Lower leg skin (tissue), 4 donors: ENCODE data around the gene RASEF. TPM values are rescaled to one million over a fixed set of nuclear protein-coding genes. Genes with fewer than 3 reads are reported as not detected.

ENCODE experiments used
- DNase-seq, 2 donors: peaks; one replicate each; pipeline ENCODE4 v3.0.0-alpha.2; 2019; ENCODE audit warnings: low spot score in 2 of 2
- H3K4me3 ChIP-seq: fragments of 200-600 bp; sonication (generic); 2 replicates; pipeline ENCODE4 v1.5.1; 2017; ENCODE audit warnings: mild to moderate bottlenecking, low read depth; ENCODE audit not compliant: poor library complexity, severe bottlenecking
- CTCF ChIP-seq, 3 donors: fragments of 450-650 bp; IDR thresholded peaks; one replicate each; pipeline ENCODE4 v1.5.1; 2016; ENCODE audit warnings: antibody characterized with exemption in 3 of 3, mild to moderate bottlenecking in 3 of 3, moderate library complexity in 2 of 3
- POLR2A ChIP-seq, 2 donors: fragments of 450-650 bp; IDR thresholded peaks; one replicate each; pipeline ENCODE4 v1.6.1; 2016 to 2017; ENCODE audit warnings: antibody characterized with exemption in 2 of 2, mild to moderate bottlenecking in 1 of 2, moderate library complexity in 1 of 2
- WGBS, 2 donors: methylation state at CpG; one replicate each; pipeline ENCODE4 v1.1.5; 2018; 5-methylcytosine and 5-hydroxymethylcytosine counted together
- intact Hi-C: fragments of 100-400 bp; cut with DNase I; formaldehyde crosslinking; loops from one replicate; pipeline ENCODE4 v1.15.0; 2023; ENCODE audit warnings: low total_unique reads
- total RNA-seq, 4 donors: library from RNA; depleted of rRNA; stranded (reverse); fragments of >200 nt; gene quantifications; one replicate each; pipeline ENCODE4 v1.1.0, GENCODE V29; 2016

RASEF gene
- total RNA-seq, 4 donors from 2014 or later: 2.7 to 4.8 (median 3.3) TPM

DNA sequence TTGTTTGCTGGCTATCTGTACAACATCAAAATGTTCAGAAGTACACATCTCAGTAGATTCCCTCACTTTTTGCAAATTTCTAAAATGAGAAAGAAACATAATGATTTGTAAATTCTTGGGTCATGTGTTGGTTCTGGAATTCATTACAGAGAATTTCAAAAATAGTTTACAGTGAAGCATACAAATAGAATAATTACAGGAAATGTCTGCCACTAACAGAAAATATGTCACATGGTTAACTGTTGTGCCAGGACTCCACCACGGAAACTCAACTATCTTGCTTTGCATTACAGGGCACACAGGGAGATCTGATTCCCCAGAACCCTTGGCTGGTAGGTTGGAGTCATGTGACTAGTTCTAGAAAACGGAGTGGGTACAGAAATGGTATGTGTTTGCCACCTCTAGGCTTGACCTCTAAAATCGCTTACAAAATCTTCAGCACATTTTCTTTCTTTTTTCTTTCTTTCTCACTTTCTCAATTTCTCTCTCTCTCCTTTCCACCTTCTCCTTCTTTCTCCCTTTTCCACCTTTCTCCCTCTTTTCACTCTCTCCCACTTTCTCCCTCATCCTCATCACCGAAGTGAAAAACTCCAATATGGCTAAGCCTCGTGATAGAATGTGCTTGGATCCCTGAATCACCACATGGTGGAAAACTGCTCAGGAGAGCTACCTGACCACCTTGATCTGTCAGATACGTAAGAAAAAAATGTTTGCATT is 32.4 kb downstream of the RASEF start:
- WGBS, 2 donors: 50 to 64% methylated on average over 6 of the region's 6 CpGs
- TF ChIP-seq CTCF (IDR thresholded peaks at IDR 0.05) (no peak), POLR2A (IDR thresholded peaks at IDR 0.05) (no peak)
- H3K4me3 ChIP-seq: no peak overlapping the region
- DNase-seq: no peak
- intact Hi-C loops: no loop called here

GRCh38 chr9:83029531-83030137 is 33.3 kb downstream of the RASEF start:
- no peak for TF ChIP-seq CTCF (IDR thresholded peaks at IDR 0.05)
- TF ChIP-seq POLR2A (IDR thresholded peaks at IDR 0.05): no peak
- WGBS, 2 donors: 71 to 79% methylated on average over 7 of the region's 7 CpGs
- H3K4me3 ChIP-seq: no peak overlapping the region
- intact Hi-C loops: loop anchor here (10.0 kb wide), 1 partner anchor 105 kb away; no protein-coding TSS in a partner anchor
- DNase-seq: no peak

DNA sequence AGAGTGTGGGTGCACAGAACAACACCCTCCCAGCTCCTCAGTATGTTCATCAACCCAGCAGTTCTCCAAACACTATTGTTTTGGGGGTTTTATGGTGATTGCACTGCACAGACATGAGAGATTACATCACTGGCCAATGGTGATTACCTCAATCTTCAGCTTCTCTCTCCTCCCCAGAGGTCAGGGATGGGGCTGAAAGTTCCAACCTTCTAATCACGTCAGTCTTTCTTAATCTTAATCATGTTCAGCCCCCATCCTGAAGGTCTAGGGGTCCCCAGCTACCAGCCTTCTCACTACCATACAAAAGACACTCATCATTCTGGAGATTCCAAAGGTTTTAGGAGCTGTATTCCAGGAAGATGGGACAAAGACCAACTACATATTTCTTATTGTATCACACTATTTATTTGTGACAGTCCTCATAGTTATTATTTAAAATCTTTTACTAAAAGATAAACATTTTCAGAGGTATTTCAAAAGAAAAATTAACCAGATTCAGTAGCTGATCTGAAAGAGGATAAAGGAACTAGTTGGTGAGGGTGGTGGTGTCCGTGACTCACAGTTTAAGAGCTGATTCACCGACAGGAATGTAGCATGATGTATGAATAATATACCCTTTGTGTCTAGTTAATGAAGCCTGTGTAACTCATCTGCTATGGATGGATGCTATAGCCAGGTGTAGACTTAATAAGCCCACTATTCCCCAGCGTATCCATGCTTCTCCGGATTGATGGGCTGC is 35.6 kb downstream of the RASEF start:
- H3K4me3 ChIP-seq: no peak overlapping the region
- no peak for DNase-seq
- intact Hi-C loops: loop anchor here (10.0 kb wide), 1 partner anchor 103 kb away; no protein-coding TSS in a partner anchor
- no peak for TF ChIP-seq POLR2A (IDR thresholded peaks at IDR 0.05)
- TF ChIP-seq CTCF (IDR thresholded peaks at IDR 0.05): no peak
- 65 to 71% methylated on average over 5 of the region's 5 CpGs for WGBS, 2 donors

DNA sequence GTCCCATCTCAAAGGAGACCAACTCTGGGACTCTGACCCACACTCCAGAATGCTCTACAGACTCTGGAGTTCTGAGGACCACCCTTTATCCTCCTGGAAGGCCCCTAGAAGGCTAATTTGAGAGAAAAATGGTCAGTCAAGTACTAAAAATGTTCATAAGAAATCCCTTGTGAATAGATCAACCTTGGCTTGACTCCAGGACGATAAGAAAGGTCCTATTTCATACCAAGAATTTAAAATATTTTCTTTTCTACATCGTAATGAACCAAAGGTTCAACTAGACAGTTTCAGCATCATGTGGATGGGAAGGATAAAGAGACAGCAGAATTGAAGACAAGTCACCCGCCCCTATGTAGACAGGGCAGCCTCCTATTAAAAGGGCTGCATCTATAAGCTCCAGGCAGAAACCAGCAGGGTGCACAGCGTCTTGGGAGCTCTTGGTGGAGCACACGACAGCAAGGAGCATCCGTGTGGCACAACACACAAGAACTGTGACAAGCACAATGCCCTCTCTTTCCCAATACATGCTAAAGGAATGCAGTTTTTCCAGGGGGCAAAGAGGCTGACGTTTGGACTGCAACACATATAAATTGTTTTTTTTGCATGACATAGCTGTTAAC is 38.3 kb downstream of the RASEF start:
- intact Hi-C loops: loop anchor here (10.0 kb wide), 1 partner anchor 100 kb away; no protein-coding TSS in a partner anchor
- no peak overlapping the region for H3K4me3 ChIP-seq
- 55 to 64% methylated on average over 7 of the region's 7 CpGs for WGBS, 2 donors
- DNase-seq: no peak
- TF ChIP-seq CTCF (IDR thresholded peaks at IDR 0.05) (no peak), POLR2A (IDR thresholded peaks at IDR 0.05) (no peak)

DNA sequence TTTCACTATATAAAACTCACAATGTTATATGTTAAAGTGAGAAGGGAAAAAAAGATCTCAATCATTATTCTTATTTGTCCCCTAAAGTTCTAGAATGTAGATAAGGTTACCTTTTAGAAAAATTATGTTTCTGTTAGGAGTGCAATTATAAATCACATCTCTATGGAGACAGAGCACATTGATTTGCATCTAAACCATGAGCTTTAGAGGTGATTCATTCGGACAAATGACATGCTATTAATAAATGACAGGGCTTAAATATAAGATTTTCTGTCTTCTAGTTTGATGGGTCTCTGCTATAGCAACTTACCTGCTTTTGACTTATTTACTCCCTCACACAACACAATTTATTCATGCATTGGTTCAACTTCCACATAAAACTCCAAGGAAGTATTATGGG is 39.8 kb downstream of the RASEF start:
- WGBS, 2 donors: 61 to 62% methylated on average over 1 of the region's 1 CpG
- DNase-seq: no peak
- no peak for TF ChIP-seq CTCF (IDR thresholded peaks at IDR 0.05)
- no peak for TF ChIP-seq POLR2A (IDR thresholded peaks at IDR 0.05)
- intact Hi-C loops: loop anchor here (10.0 kb wide), 1 partner anchor 98 kb away; no protein-coding TSS in a partner anchor
- no peak overlapping the region for H3K4me3 ChIP-seq
